BE2C (cell line): ENCODE data around the gene CPT1B.

Experiments
- DNase-seq: peaks from one replicate; pipeline ENCODE4 v3.0.0-alpha.2; 2020
- H3K27me3 ChIP-seq: fragments of 250-450 bp; sonication (Bioruptor Pico); 2 replicates; pipeline ENCODE4 v1.5.1; 2020; ENCODE audit warnings: mild to moderate bottlenecking
- H3K36me3 ChIP-seq: fragments of 250-450 bp; sonication (Bioruptor Pico); 2 replicates; pipeline ENCODE4 v1.5.1; 2020; ENCODE audit warnings: mild to moderate bottlenecking
- H3K4me1 ChIP-seq: fragments of 250-450 bp; sonication (Bioruptor Pico); 2 replicates; pipeline ENCODE4 v1.5.1; 2020
- H3K4me3 ChIP-seq: 2 replicates; pipeline ENCODE4 v1.5.1; 2011; ENCODE audit warnings: low read depth, low read length
- H3K9me3 ChIP-seq: fragments of 250-450 bp; sonication (Bioruptor Pico); 2 replicates; pipeline ENCODE4 v1.5.1; 2020
- TF ChIP-seq, protein P1 (sequence below): IDR thresholded peaks from 2 replicates; pipeline ENCODE4 v1.5.1; 2012; ENCODE audit warnings: mild to moderate bottlenecking, low read depth, low read length

CPT1B gene

DNA sequence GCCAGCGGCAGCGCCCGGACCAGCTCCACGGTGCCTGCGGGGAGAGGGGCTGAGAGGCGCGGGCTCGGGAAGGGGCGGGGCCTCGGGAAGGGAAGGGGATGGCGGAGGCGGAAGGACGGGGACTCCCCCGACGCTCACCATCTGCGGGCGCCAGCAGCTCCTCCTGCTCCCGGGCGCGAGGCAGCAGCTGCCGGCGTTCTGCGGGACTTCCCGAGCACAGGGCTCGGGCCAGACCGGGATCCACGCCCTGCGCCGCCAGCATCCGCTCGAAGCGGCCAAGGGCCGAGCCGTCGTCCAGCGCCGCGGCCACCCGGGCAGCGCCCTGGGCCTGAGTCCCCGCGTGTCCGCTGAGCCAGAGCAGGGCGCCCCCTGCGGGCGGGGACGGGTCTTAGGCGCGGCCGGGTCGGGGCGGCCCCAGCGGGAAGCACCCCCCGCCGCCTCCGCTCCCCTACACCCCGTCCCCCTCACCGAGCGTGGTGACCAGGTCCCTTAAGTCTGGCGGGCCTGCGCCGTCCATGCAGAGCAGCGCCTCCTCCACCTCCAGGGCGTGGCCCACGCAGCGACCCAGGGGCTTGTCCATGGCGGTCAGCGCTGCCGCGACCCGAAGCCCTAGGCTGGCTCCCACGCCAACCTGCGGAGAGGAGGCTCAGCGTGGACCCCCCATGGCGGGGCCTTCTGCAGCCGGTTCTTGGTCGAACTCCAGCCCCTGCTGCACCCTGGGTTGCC, 52.0 kb downstream of the CPT1B start:
- DNase-seq: peak; percentile 91
- H3K27me3 ChIP-seq: peaks cover 22% of the 10 kb centered on the region
- H3K9me3 ChIP-seq: peaks cover 5% of the 10 kb centered on the region; the same call in 1 of the 2 replicates
- peak overlapping the region; percentile 85 for H3K4me3 ChIP-seq
- peaks cover 24% of the 10 kb centered on the region for H3K36me3 ChIP-seq
- TF ChIP-seq, protein P1, sequence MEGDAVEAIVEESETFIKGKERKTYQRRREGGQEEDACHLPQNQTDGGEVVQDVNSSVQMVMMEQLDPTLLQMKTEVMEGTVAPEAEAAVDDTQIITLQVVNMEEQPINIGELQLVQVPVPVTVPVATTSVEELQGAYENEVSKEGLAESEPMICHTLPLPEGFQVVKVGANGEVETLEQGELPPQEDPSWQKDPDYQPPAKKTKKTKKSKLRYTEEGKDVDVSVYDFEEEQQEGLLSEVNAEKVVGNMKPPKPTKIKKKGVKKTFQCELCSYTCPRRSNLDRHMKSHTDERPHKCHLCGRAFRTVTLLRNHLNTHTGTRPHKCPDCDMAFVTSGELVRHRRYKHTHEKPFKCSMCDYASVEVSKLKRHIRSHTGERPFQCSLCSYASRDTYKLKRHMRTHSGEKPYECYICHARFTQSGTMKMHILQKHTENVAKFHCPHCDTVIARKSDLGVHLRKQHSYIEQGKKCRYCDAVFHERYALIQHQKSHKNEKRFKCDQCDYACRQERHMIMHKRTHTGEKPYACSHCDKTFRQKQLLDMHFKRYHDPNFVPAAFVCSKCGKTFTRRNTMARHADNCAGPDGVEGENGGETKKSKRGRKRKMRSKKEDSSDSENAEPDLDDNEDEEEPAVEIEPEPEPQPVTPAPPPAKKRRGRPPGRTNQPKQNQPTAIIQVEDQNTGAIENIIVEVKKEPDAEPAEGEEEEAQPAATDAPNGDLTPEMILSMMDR: peak; percentile 40; the same call in 1 of the 2 replicates
- H3K4me1 ChIP-seq: peaks cover 17% of the 10 kb centered on the region

GRCh38 chr22:50525858-50526107, 52.4 kb downstream of the CPT1B start:
- H3K36me3 ChIP-seq: peaks cover 28% of the 10 kb centered on the region
- peaks cover 5% of the 10 kb centered on the region; the same call in 1 of the 2 replicates for H3K9me3 ChIP-seq
- peak overlapping the region; percentile 85 for H3K4me3 ChIP-seq
- peaks cover 17% of the 10 kb centered on the region for H3K27me3 ChIP-seq
- TF ChIP-seq, protein P1: no peak
- peaks cover 13% of the 10 kb centered on the region; the same call in 1 of the 2 replicates for H3K4me1 ChIP-seq
- DNase-seq: no peak

DNA sequence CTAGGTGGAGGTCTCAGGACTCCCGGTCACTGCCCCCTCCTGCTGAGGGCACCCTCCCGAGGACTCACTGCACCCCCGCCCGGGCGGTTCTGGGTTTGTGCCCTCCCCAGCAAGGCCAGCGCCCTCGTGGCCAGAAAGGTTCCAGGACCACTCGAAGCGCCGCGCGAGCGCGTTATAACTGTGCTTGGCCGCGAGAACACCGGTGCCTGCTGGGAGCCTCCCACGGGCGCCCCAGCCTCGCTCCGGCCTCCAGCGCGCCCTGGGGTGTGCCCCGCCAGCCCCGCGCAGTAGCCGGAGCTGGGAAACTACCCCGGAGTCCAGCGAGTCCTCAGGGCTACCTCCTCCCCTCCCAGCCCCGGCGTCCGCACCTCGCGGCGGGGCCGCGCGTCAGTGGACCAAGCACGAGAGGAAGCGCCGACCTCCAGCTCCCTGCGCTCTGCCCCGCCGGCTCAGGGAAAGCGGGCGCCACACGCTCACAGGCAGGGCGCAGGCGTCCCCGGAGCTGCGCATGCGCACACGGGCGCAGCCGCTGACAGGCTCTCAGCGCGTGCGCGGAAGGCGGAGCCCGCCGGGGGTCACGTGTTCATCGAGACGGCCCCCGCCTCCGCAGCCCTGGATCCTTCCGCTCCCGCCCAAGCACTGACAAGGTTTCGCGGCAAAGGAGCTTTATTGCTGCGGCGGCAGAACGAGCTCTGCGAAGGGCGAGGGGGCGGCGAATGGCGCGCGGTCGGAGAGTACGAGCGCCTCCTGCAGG, 52.9 kb downstream of the CPT1B start, which contains the start of gene SCO2:
TSS of gene SCO2 (minus strand) at position 495 of the 754 bp plus-strand sequence. CDS start 1,187 bp downstream, outside the sequence.
- Histone ChIP-seq H3K27me3 (peaks cover 12% of the 10 kb centered on the region), H3K4me1 (peaks cover 13% of the 10 kb centered on the region; the same call in 1 of the 2 replicates), H3K36me3 (peaks cover 30% of the 10 kb centered on the region), H3K9me3 (peaks cover 3% of the 10 kb centered on the region; the same call in 1 of the 2 replicates), H3K4me3 (peak within 1 kb of the TSS; percentile 85)
- TF ChIP-seq, protein P1: peak; percentile 52
- DNase-seq: peak; percentile 99

- DNase-seq: no peak
Measured at GRCh38 chr22:50524676-50525103, 53.5 kb downstream of the CPT1B start.

DNA sequence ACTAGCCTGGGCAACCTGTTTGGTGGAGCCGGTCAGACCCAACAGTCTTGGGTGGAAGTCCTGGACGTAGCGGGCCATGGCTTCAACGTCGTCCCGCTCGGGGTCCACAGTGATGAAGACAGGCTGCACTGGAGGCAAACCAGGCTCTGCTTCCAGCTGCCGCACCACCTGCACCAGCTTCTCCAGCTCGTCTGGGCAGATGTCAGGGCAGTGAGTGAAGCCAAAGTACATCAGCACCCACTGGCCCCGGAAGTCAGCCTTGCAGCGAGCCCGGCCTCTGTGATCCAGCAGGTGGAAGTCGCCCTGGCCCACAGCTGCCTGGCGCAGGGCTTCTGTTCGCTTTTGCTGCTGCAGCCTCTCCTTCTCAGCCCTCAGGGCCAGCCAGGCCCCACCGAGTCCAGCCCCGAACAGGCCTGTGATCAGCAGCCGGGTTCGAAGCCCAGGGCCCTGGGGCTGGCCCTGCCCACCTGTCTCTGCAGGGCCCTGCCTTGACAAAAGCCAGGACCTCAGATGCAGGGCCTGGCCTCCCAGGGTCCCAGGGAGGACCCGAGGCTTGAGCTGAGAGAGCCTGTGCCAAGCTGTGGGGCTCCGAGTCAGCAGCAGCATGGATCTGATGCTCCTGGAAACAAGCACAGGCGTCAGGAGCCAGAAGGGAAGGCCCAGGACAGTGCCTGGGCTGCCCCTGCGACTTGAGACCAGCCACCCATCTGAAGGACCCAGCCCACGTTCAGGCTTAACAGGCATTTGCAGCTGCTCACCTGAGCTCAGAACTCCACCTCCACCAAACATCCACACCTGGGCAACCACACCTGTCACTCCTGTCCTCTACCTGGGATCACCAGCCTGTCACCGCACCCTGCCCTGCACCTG, 54.2 kb downstream of the CPT1B start:
- H3K4me1 ChIP-seq: peaks cover 13% of the 10 kb centered on the region; the same call in 1 of the 2 replicates
- peak overlapping the region; percentile 85 for H3K4me3 ChIP-seq
- TF ChIP-seq, protein P1: no peak
- peak; percentile 78 for DNase-seq
- H3K27me3 ChIP-seq: no peaks in the 10 kb centered on the region
- H3K36me3 ChIP-seq: peaks cover 42% of the 10 kb centered on the region
- H3K9me3 ChIP-seq: no peaks in the 10 kb centered on the region

More at GRCh38 chr22:50524676-50525103, 53.5 kb downstream of the CPT1B start:
- Histone ChIP-seq H3K9me3 (no peaks in the 10 kb centered on the region), H3K4me1 (peaks cover 13% of the 10 kb centered on the region; the same call in 1 of the 2 replicates), H3K27me3 (peaks cover 6% of the 10 kb centered on the region), H3K36me3 (peaks cover 35% of the 10 kb centered on the region), H3K4me3 (peak overlapping the region; percentile 85)
- TF ChIP-seq, protein P1: no peak
